Kasumi-1 (cell line): Measurements from ENCODE around the gene GBX1.

Source experiments
- DNase-seq, 2 experiments: peaks; one replicate each; lab custom pipeline; 2025; lab: John Stamatoyannopoulos, UW

GBX1 gene

DNA sequence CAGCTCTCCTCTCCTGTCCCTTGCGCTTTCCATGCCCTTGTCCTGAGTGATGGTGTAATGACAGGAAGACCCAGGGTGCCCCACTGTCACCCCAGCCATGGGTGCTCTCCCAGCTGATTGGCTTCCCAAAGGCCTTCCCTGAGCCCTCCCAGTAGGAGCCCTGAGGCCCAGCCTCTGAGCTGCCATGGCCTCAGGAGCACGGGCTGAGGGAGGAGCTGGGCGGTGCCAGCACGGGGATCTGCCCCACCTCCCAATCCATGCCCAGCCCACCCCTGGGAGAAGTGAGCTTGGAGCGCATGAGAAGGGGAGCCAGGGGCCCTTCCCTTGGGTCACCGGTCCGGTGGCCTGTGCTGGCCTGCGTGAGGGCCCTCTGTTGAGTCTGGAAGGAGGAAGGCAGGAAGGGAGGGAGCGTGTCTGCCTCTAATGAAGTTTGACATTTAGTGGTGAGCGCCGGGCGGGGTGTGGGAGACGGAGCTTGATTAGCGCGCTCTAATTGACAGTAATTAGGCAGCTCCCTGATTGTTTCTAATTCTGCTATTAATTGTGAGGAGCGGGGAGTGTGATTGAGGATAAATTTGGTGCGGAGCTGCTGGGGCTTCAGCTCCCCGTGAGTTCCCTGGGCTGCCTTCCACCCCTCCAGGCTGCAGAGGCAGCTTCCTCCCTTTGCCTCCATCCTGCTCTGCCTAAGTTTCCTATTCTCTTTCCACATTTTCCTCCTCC, 28.3 kb downstream of the GBX1 start:
- no peak for DNase-seq

DNA sequence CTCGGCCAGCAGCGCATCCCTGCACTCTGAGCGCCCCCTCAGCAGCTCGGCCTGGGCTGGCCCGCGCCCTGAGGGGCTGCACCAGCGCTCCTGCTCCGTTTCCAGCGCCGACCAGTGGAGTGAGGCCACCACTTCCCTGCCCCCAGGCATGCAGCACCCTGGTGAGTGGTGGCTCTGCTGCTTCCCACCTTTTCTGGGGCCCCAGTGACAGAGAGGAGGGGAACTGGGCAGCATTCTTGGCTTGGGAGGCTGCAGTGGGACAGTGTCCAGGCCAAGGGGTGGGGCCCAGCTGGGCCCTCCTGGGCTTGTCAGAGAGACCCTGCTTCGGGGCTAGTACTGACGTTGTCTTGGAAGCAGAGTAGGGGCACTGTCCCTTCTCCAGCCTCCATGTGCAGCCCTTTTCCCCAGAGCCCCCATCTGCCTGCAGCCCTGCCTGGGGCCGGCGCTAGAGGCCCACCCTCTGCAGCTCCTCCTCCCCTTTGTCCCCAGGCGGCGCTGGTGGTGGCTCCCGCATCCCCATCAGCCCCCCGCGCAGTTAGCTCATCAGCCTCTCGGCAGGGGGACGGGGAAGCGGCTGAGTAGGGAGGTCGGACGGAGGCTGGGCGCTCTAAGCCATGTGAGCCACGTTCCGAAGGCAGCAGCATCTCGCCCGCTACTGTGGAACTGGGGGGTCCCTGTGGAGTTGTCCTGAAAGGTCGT, 29.2 kb downstream of the GBX1 start:
- no peak for DNase-seq

DNA sequence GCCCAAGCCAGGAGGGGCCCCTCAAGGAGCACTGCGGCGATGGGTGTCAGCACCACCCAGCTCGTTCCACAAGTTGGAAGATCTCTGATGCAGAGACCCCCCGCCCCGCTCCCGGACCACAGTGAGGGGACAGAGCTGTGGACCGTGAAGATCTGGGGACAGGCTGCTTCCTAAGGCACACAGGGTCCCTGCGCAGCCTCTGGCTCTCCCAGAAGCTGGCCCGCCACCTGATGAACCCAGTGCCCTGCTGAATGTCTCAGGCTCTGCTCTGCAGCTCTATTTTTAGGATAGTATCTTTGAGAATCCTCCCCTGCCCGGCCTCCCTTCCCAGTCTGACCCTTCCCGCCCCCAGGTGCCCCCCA, 29.7 kb downstream of the GBX1 start:
- DNase-seq, result no peak

DNA sequence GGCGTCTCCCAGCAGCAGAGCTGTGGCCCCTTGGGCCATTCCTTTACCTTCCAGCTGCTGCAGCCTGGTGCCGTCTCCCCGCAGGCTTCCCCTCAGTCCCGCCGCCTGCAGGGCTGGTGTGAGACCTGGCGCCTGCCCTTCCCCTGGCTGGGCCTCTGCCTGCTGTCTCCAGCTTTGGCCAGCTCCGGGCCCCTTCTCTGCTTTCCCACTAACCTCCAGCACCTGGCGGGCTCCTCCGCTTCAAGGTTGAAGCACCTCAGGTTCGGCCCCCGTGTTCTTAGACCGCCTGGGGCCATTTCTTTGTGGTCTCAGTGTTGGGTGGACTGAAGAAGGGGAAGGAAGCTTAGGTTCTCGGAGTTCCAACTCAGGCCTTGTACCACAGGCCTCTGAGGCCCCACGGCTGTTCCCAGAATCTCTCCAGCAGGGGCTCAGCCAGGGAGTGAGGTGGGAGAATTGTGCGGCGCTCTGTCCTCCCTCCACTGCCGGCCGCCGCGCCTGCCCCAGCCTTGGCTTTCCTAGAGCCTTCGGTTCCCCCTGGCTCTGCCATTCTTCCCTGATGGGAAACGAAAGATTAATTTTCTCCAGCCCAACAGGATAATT, 30.3 kb downstream of the GBX1 start:
- DNase-seq, result no peak

DNA sequence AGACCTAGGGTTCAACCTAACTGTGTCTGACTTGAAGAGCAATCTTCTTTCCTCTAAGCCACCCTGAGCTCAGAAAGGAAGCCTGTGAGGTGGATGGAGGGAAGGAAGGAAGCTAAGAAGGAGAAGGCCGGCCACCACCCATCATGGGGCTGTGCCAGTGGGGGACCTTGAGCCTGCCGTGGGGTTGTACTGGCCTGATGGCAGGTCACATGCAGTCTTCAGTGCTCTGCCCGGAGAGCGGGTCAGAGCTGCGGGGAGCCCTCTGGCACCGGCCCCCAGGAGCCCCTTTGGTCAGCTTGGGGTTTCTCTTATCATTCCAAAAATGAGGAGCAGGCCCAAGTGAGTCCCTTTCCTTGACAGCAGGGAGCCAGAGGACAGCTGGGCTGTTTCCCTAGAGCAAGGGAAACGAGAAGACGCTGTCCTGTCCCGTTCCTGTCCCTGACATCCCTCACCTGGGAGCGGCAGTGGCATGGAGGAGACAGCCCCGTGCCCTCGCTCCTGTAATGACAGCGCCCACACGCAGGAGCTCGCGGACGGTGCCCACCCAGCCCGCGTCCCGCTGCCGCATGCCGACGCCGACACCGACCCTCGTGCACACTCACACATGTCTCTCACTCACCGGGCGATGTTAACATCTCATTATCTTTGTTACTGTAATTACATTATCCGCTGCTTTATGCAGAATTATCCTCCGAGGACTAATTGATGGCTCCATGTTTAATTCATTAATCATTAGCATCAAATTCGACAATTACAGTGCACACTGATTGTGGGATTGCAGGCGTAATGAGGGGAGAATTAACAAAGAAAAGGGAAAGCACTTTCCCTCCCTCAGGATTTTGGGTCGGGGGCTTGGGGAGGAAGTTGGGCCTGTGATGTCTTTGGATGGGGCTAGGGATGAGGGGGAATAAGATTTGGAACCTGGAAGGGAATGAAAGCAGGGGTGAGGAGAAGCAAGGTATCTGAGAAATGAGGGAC, 31.3 kb downstream of the GBX1 start:
- no peak for DNase-seq

DNA sequence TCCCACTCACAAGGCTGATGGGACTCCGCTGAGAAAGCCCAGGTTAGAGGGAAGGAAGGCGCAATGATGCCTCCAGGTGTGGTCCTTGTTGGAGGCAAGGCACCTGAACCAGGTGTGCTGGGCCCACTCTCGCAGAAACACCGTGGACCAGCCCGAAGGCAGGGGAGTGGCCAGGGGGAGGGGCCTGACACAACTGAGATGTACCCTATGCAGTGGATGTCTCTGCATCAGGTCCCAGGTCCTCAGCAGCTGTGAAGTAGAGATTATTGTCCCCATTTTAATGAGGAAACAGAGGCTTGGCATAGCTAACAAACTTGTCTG, 32.0 kb downstream of the GBX1 start:
- DNase-seq, result no peak

DNA sequence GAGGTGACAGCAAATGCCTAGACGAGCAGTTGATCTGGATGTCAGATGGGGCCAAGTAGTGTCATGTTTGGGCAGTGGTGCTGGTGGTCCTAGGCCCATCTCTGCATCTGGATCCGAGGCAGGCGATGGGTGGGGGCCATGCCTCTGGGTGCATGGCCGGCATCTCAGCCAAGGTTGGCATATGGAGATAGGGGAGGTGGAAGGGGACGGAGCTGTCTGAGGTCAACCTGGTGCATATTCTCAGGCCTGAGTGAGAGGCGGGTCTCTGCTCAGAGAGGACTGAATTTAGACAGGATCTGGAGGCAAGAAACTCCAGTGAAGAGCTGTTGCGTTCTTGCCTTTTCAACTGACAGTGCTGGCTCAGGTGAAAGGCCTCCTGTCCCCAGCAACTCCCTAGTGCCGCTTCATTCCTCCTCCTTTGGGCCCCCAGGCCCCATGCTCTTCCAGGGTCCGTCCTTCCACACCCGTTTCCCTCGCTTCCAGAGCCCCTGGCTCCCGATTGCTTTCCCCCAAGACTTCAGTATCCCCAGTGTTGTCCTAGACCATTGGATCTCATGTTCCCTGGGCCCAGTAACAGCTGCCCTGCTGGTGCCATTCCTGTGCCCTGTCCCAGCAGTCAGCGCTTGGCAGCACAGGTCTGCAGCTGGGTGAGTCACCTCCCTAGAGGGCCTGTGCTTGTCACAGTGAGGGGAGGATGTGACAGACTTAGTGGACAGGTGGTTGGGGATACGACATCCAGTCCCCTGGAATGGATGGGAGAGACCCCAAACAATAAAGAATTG, 32.6 kb downstream of the GBX1 start:
- no peak for DNase-seq

DNA sequence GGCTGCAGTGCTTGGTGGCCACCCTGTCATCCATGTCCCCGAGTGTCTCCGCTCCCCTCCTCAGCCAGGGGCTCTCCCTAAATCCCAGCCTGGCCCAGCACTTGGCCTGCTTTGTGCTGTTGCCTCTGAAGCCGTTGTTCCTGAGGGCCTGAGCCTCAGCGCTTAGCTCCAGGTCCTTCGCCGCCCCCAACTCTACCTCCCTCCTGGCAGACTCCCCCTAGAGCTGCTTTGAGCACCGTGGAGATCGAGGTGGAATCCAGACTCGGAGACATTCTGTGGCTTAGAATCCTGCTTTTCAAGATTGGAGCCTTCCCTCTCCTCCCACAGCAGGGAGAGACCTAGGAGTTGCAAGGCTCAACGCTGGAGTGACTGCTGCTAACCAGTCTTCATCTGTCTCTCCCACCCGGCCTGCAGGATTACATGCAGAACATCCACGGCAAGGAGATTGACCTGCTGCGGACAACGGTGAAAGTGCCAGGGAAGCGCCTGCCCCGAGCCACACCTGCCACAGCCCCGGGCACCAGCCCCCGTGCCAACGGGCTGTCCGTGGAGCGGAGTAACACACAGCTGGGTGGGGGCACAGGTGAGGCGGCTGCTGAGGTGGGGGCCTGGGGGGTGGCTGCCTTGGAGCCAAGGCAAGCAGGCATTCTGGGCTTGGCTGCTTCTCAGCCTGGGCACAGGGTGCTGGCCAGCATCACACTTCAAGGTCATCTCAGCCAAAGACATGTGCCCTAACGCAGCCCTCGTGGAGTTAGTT, 33.3 kb downstream of the GBX1 start:
- no peak for DNase-seq

DNA sequence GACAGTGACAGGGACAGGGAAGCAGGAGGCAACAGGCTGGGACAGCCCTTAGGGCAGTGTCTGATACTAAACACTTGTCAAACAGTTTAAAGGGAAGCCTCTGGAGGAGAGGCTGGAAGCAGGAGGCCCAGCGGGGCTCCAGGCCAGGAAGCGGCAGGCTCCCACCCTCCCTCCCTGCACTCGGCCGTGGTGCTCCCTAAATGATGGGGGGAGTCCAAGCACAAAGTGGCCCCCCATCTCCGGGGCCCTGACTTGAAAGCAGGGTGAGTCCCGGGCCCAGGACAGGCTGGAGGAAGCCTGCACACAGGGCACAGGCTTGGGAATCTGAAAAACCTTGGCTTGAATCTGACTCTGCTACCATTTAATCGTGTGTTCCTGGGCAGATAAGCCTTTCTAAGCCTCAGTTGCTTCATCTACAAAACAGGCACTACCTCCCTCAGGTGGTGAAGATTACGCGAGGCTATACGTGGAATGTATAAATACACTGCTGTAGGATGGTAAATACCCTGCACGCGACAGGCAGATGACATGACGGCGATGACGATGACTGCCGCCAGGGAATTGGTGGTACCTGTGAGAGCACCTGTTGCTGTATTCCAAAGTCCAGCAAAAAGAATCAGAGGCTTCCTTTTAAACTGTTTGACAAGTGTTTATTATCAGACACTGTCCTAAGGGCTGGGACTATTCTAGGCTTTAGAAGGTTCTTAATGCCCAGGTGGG, 34.1 kb downstream of the GBX1 start:
- no peak for DNase-seq

DNA sequence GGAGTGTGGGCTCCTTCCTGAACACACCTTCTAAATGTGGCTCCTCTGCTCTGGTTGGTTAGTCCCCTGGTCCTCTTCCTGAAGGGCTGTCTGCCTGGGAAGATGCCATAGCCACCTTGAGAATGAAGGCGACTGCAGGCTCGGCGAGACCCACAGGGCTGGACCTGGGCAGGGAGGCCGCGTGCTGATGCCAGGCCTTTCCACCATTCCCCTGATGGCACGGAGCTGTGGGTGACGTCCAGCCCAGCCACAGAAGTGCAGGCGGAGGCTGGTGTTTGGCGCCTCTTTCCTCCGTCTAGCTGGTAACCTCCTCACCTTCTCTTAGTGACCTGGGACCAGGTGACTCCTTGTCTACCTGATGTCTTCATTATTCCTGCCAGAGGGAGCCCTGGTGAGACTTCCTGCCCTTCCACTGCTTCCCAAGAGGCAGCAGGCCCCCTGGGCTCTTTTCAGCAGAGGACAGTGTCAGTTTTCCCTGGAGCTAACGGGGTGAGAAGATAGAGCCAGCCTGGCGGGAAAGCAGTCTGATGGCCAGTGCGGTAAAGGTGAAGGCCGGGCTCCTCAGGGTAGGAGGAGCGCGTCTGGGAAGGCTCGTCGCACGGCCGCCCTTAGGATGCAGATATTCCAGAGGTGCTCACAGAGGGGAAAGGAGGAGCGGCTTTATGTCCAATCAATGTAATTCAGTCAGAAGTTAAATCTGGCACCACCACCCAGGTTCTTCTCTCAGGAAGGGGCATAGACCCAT, 34.9 kb downstream of the GBX1 start:
- DNase-seq, result no peak

DNA sequence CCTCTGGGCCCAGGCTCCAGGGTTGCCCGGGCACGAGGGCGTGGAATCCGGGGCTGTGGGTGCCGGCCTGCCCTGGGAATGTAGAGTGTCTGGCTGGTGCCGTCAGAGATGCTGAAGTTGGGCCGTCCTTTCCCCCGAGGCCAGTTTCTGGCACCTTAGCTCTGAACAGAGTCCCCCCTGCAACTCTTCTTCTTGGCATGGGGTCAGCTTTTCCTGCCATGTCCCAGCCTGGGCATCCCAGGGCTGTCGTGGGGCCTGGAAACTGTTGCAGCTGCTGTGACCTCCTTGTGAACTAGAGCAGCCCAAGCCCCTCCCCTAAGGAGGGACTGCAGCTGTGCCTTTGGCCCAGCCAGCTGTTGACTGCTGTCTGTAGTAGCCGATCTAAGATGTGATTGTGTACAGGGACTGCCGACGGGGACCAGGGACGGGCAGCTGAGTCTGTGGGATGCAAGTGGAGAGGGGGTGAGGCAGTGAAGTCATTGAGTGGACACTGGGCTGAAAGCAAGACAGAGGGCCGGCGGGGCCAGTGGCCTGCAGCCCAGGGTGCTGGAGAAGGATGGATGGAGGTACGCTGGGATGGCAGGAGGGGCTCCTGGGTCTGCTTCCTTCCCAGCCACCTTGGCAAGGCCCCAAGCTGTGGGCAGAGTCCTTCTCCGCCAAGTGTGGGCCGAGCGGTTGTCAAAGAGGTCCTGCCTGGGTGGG, 35.8 kb downstream of the GBX1 start:
- no peak for DNase-seq

DNA sequence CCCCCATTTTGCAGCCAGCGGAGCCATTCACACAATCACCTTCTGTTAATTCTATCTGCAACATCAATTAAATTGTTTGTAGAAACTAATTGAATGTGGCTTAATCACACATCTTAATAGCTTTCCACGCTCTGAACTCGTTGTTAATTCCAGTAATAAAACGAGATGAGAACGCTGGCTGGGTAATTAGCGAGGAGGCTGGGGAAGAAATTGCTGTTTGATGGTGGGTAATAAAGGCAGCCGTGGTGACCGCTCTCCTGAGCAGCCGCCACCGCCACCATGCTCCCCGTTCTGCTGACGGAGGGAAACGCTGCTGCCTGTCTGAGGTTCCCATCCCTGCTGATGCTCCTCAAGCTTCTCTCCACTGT, 36.3 kb downstream of the GBX1 start:
- DNase-seq, result no peak

DNA sequence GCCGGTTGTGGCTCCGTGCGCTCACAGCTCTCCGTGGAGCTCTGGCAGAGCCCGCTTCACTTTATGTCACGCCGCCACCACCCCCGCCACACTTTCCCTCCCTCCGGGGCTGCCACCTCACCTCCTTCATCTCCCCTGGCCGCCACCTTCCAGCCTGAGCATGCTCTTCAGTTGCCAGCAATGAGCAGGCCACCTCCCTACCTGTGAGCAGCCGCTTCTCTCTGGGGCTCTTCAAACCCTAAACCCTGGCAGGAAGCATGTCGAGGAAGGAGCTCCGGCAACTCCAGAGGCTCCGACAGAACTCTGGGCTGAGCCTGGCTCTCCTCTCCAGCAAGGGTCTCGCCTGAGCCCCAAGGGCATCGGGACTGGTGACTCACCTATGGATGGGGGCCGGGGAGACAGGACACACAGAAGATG, 36.7 kb downstream of the GBX1 start:
- DNase-seq, result no peak

DNA sequence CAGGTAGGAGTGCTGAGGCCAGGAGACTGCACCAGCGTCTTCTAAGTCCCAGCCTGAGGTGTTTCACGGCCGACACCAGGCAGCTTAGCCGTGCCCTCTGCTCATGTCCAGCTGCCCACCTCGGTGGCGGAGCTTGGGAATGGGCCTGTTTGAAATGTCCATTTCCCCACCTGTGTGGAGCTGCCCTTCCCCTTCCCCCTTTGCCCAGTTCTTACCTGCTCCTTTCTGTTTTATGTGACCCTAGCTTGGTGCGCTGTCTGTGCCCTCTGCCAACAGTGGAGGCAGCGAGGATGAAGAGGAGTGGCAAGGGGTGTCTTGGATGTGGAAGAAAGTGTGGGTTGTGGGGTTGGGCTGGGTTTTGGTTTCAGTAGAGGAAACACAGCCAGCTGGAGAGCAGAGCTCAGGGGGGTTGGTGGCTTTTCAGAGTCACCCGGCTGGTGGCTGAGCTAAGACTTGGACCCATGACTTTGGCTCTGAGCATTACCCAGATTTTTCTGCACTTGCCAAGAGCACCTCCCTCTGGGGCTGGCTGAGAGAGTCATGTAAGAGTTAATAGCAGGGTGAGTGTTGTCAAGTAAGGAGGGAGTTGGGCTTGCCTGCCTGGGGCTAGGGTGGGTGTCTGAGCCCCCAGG, 37.4 kb downstream of the GBX1 start:
- no peak for DNase-seq

DNA sequence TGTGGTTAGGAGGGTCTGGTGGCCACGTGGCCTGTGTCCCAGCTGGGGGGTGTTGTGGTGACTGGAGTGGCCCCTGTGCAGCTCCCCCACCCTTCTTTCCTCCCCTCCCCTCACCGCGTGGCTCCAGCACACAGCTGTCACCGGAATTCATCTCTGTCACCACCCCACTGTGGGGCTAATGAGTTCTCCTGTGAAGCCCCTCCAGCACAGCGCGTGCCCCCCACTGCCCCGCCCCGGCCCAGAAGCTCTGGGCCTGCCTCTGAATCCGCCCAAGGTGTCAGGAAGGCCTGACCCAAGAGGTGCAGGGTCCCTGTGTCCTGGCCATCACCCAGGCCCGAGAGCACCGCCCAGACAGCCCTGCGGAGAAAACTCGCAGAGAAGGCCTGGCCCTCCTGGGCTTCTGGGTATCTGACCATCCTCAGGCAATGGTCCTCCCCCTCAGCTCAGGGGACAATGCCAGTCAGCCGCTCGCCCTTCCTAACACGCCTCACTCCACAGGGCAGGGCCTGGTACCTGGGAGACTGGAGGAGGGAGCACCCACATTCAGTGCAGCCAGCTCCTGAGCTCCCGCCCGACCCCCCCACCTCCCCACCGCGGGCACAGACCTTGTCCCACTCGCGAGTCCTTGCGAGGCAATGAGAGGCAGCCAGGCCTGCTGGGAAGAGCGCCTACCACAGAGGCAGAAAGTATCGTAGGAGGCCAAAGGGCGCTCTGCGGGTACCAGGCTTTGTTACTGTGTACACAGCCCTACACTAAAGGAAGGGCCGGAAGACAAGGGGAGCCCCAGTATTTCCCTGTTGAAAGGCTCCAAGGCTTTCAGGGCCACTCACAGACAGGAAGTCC, 38.2 kb downstream of the GBX1 start:
- DNase-seq, result no peak

DNA sequence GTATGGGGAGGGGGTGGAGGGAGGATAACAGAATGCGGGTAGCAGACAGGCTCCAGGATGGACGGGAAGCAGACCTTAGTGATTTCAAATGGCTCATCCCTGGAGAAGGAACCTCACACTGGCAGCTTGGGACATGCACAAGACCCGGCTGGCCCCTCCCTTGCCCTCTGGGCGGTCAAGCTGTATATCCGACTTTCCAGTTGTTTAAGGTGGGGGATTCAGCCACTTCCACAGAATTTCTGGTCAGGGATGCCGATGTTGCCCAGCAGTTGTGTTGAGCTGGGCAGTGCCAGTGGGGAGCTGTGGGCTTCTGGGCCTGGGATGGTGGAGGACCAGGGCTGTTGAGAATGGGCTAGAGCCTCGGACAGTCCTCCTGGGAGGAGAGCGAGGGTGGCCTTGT, 38.8 kb downstream of the GBX1 start:
- no peak for DNase-seq

DNA sequence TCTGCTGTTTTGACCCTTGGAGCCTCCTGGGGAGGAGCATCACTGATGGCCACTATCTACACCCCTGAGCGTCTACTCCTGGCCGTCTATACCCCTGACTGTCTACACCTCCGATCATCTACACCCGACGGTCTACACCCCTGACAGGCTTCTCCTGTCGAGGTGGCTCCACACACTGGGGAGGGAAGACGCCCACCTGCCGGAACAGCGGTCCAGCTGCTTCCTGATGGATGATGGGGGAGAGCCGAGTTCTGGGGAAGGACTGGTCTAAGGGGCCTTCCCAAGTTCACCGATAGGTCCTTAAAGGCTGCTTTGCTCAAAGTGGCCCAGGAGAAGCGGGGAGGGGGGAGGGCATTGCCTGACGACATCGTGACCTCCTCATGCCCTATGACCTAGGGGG, 39.4 kb downstream of the GBX1 start:
- DNase-seq, result no peak
